ENCODE measurements around the gene ZBTB24.

- TF ChIP-seq CTCF (IDR thresholded peaks at IDR 0.05) = no peak
- TF ChIP-seq POLR2A (IDR thresholded peaks at IDR 0.05) = no peak
- TF ChIP-seq POLR2AphosphoS5 (IDR thresholded peaks at IDR 0.05) = no peak
Observed at GRCh38 chr6:109484122-109484521, 1.1 kb upstream of the ZBTB24 start.
